ENCODE measurements around the gene SUSD6.
"Not testable (repeated sequence)": the region's sequence is repeated elsewhere in the genome, so short reads cannot be mapped to it uniquely, and the experiment has no call there.

Gene SUSD6

DNA sequence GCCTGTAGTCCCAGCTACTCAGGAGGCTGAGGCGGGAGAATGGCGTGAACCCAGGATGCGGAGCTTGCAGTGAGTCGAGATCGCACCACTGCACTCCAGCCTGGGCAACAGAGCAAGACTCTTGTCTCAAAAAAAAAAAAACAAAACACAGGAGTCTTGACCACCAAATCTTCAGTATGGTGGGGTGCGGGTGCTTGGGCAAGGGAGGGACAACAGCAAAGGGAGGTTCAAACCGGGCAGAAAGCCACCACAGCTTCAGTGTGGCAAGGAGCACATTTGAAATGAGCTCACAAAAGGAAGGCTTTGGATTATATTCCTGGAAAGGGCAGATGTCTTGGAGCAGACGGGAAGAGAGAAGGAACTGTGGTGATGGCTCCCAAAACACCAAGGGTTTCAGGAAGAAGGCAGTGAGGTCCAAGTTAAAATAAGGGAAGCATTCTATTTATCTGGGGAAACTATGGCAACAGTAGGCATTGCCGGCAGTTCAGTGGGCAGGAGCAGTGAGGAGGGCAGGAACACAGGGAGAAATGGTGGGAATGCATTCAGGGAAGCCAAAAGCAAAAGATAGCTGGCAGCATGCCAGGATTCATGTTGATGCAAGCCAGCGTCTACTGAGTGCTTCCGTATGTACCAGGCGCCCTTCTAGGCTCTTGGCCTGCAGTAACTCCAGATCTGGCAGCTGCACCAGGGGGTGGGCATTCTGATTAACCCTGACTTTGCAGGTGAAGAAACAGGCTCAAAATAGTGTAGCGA is 104.5 kb downstream of the SUSD6 start:
- TF ChIP-seq YY1 (IDR thresholded peaks at IDR 0.05; ENCODE audit: insufficient read depth, insufficient read length) (no peak), SUZ12 (IDR thresholded peaks at IDR 0.05; ENCODE audit: extremely low read depth, insufficient read depth, insufficient read length) (no peak), ZNF274 (IDR thresholded peaks at IDR 0.05; ENCODE audit: low read depth, low read length) (no peak)
- Histone ChIP-seq H3K36me3 (ENCODE audit: insufficient read depth, insufficient read length, low read length) (peaks cover 4% of the 10 kb centered on the region), H3K9ac (ENCODE audit: insufficient read length, low read depth) (no peak overlapping the region), H3K4me1 (ENCODE audit: insufficient read depth, insufficient read length) (peaks cover 16% of the 10 kb centered on the region), H3K4me3 (ENCODE audit: insufficient read length, low read depth) (no peak overlapping the region), H3K9me3 (ENCODE audit: insufficient read depth, low read length) (no peaks in the 10 kb centered on the region), H3K27me3 (ENCODE audit: insufficient read depth, insufficient read length) (no peaks in the 10 kb centered on the region)
- DNase-seq (ENCODE audit: low read depth, low spot score): no peak

DNA sequence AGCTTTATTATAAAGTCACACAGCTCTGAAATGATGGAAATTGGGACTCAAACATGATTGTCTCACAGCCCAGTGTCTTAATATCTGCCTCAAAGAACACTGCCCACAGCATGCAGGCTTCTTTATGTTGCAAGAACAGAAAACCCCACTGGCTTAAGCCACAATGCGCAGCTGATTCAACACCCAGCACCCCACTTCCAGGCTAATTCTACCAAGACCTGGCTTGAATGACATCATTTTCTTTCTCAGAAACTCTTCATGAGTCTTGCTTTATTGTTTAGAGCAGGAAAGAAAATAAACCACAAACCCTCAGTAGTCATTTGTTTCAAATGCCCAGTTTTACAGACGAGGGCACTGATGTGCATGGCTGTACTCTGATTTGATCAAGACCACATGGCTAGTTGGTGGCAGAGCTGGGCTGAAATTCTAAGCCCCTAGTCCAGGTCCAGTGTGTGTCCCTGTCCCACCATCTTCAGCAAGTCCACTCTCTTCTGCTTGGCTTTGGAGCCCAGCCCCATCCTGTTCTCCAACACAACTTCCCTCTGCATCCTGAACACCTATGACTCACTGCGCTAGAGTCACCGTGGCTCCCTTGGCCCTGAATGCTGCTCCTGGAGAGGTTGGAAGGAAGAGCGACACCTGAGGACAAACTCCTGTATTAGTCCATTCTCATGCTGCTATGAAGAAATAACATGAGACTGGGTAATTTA is 105.2 kb downstream of the SUSD6 start:
- no peaks in the 10 kb centered on the region for H3K9me3 ChIP-seq (ENCODE audit: insufficient read depth, low read length)
- no peaks in the 10 kb centered on the region for H3K27me3 ChIP-seq (ENCODE audit: insufficient read depth, insufficient read length)
- H3K36me3 ChIP-seq (ENCODE audit: insufficient read depth, insufficient read length, low read length): peaks cover 2% of the 10 kb centered on the region
- no peak overlapping the region for H3K4me3 ChIP-seq (ENCODE audit: insufficient read length, low read depth)
- no peak overlapping the region for H3K9ac ChIP-seq (ENCODE audit: insufficient read length, low read depth)
- H3K4me1 ChIP-seq (ENCODE audit: insufficient read depth, insufficient read length): peaks cover 15% of the 10 kb centered on the region
- TF ChIP-seq ZNF274 (IDR thresholded peaks at IDR 0.05; ENCODE audit: low read depth, low read length): no peak
- TF ChIP-seq YY1 (IDR thresholded peaks at IDR 0.05; ENCODE audit: insufficient read depth, insufficient read length): no peak
- no peak for TF ChIP-seq SUZ12 (IDR thresholded peaks at IDR 0.05; ENCODE audit: extremely low read depth, insufficient read depth, insufficient read length)
- DNase-seq (ENCODE audit: low read depth, low spot score): no peak

DNA sequence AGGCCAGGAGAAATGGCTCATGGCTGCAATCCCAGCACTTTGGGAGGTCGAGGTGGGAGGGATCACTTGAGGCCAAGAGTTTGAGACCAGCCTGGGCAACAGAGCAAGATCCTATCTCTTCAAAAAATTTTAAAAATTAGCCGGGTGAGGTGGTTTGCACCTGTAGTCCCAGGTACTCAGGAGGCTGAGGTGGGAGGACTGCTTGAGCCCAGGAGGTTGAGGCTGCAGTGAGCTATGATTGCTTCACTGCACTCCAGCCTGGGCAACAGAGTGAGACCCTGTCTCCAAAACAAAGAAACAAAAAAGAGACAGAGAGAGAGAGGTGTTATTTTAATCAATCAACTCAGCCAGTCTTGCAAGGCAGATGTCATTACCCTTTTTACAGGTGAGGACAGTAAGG is 107.2 kb downstream of the SUSD6 start:
- not testable (repeated sequence) for H3K4me3 ChIP-seq (ENCODE audit: insufficient read length, low read depth); H3K9ac ChIP-seq (ENCODE audit: insufficient read length, low read depth); DNase-seq (ENCODE audit: low read depth, low spot score); H3K4me1 ChIP-seq (ENCODE audit: insufficient read depth, insufficient read length); H3K27me3 ChIP-seq (ENCODE audit: insufficient read depth, insufficient read length); H3K36me3 ChIP-seq (ENCODE audit: insufficient read depth, insufficient read length, low read length); H3K9me3 ChIP-seq (ENCODE audit: insufficient read depth, low read length)

DNA sequence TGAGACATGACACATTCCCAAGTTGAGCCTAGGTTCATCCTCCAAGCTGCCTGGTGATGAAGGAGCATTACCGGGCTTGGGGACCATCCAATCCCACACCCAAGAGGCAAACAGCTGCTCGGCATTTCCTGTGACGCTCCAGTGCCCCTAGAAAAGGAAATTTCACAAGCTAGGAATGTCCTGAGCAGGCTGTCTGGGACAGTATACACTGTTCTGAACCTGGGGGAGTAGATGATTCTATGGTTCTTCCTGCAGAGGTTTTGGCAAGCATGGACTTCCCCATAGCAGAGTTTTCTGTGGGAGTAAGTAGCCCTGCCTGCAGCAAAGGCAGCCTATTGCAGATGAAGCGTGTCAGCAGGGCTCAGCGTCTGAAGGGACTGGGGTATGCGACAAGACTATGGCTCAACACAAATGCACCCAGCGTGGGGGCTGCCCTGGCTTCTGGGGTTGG is 108.1 kb downstream of the SUSD6 start:
- no peaks in the 10 kb centered on the region for H3K27me3 ChIP-seq (ENCODE audit: insufficient read depth, insufficient read length)
- no peak overlapping the region for H3K9ac ChIP-seq (ENCODE audit: insufficient read length, low read depth)
- peaks cover 2% of the 10 kb centered on the region for H3K4me1 ChIP-seq (ENCODE audit: insufficient read depth, insufficient read length)
- no peak for DNase-seq (ENCODE audit: low read depth, low spot score)
- TF ChIP-seq YY1 (IDR thresholded peaks at IDR 0.05; ENCODE audit: insufficient read depth, insufficient read length) (no peak), SUZ12 (IDR thresholded peaks at IDR 0.05; ENCODE audit: extremely low read depth, insufficient read depth, insufficient read length) (no peak)
- no peaks in the 10 kb centered on the region for H3K36me3 ChIP-seq (ENCODE audit: insufficient read depth, insufficient read length, low read length)
- H3K9me3 ChIP-seq (ENCODE audit: insufficient read depth, low read length): no peaks in the 10 kb centered on the region
- H3K4me3 ChIP-seq (ENCODE audit: insufficient read length, low read depth): no peak overlapping the region

DNA sequence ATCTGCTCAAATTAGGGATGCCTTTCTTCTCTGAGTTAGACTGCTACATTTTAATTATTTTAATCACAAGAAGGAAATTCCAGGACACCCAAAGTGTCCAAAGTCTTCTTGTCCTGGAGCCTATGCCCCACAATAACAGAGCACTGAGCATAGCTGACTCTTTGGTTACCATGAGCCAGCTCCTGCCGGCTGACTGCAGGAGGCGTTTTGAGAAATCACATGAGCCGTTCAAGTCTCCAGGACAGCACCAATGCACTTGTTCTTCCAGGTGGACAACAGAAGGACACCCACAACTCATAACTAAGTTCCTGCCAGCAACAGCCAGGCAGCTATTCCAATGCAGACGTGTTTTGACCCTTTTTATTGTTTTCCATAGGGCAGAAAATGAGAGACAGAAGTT is 109.5 kb downstream of the SUSD6 start:
- Histone ChIP-seq H3K27me3 (ENCODE audit: insufficient read depth, insufficient read length) (peaks cover 6% of the 10 kb centered on the region), H3K4me1 (ENCODE audit: insufficient read depth, insufficient read length) (peaks cover 2% of the 10 kb centered on the region), H3K9ac (ENCODE audit: insufficient read length, low read depth) (no peak overlapping the region), H3K9me3 (ENCODE audit: insufficient read depth, low read length) (no peaks in the 10 kb centered on the region), H3K36me3 (ENCODE audit: insufficient read depth, insufficient read length, low read length) (no peaks in the 10 kb centered on the region), H3K4me3 (ENCODE audit: insufficient read length, low read depth) (no peak overlapping the region)
- TF ChIP-seq SUZ12 (IDR thresholded peaks at IDR 0.05; ENCODE audit: extremely low read depth, insufficient read depth, insufficient read length): no peak
- no peak for TF ChIP-seq ZNF274 (IDR thresholded peaks at IDR 0.05; ENCODE audit: low read depth, low read length)
- TF ChIP-seq YY1 (IDR thresholded peaks at IDR 0.05; ENCODE audit: insufficient read depth, insufficient read length): no peak
- DNase-seq (ENCODE audit: low read depth, low spot score): no peak

DNA sequence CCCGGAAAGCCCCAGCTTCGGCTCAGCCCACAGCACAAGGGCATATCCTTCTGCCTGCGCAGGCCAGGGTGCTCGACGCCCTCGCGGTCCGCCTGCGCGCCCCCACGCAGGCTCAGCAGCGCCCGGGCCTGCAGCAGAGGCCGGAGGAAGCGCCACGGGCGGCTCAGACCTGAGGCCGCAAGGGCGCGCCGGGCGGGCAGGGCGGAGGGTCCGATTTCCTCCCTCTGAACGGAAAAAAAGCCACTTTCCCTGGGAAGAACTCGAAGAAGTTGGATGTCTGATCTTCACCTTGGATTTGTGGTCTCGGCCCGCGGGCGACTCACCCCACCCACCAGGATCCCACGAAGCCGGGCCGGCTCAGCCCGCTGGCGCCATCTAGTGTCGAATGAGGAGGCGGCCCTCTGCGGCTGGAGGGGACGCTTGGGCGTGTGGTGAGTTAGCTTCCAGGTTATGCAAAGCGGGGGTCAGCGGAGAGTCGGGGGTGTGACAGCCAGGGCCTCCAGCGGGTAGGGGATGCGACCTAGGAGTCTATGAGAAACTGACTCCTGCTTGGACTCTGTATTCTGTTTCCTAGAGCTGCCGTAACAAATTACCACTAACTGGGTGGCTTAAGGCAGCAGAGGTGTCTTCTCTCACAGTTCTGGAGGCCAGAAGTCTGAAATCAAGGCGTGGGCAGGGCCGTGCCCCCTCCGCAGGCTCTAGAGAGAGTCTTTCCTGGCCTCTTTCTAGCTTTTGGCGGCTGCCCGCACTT is 115.5 kb downstream of the SUSD6 start:
- no peaks in the 10 kb centered on the region for H3K36me3 ChIP-seq (ENCODE audit: insufficient read depth, insufficient read length, low read length)
- H3K4me1 ChIP-seq (ENCODE audit: insufficient read depth, insufficient read length): peaks cover 4% of the 10 kb centered on the region
- TF ChIP-seq SUZ12 (IDR thresholded peaks at IDR 0.05; ENCODE audit: extremely low read depth, insufficient read depth, insufficient read length) (no peak), YY1 (IDR thresholded peaks at IDR 0.05; ENCODE audit: insufficient read depth, insufficient read length) (no peak), ZNF274 (IDR thresholded peaks at IDR 0.05; ENCODE audit: low read depth, low read length) (no peak)
- peaks cover 21% of the 10 kb centered on the region for H3K27me3 ChIP-seq (ENCODE audit: insufficient read depth, insufficient read length)
- no peak for DNase-seq (ENCODE audit: low read depth, low spot score)
- H3K4me3 ChIP-seq (ENCODE audit: insufficient read length, low read depth): peak overlapping the region; percentile 28
- H3K9ac ChIP-seq (ENCODE audit: insufficient read length, low read depth): peak overlapping the region; percentile 74
- no peaks in the 10 kb centered on the region for H3K9me3 ChIP-seq (ENCODE audit: insufficient read depth, low read length)

DNA sequence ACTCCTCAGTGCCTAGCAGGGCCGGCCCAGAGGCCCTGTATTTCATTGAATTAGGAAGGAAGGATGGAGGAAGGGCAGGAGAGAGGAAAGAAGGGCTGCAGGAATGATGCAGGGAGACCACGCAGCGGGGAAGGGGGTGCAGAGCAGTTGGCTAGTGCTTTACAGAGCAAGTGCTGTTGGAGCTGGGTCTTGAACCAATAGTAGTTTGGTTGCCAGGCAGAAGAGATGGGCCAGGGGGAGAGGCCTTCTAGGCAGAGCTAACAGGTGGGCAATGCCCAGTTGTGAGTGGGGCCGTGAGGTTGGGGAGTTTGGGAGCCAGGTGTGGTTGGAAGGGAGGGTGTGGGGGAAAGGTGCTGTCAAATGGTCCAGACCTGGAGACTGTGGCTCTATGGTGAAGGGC is 116.5 kb downstream of the SUSD6 start:
- no peak for DNase-seq (ENCODE audit: low read depth, low spot score)
- TF ChIP-seq ZNF274 (IDR thresholded peaks at IDR 0.05; ENCODE audit: low read depth, low read length): no peak
- TF ChIP-seq SUZ12 (IDR thresholded peaks at IDR 0.05; ENCODE audit: extremely low read depth, insufficient read depth, insufficient read length): no peak
- TF ChIP-seq YY1 (IDR thresholded peaks at IDR 0.05; ENCODE audit: insufficient read depth, insufficient read length): no peak
- Histone ChIP-seq H3K9me3 (ENCODE audit: insufficient read depth, low read length) (no peaks in the 10 kb centered on the region), H3K9ac (ENCODE audit: insufficient read length, low read depth) (no peak overlapping the region), H3K4me3 (ENCODE audit: insufficient read length, low read depth) (no peak overlapping the region), H3K36me3 (ENCODE audit: insufficient read depth, insufficient read length, low read length) (no peaks in the 10 kb centered on the region), H3K4me1 (ENCODE audit: insufficient read depth, insufficient read length) (peaks cover 4% of the 10 kb centered on the region), H3K27me3 (ENCODE audit: insufficient read depth, insufficient read length) (peaks cover 21% of the 10 kb centered on the region)

DNA sequence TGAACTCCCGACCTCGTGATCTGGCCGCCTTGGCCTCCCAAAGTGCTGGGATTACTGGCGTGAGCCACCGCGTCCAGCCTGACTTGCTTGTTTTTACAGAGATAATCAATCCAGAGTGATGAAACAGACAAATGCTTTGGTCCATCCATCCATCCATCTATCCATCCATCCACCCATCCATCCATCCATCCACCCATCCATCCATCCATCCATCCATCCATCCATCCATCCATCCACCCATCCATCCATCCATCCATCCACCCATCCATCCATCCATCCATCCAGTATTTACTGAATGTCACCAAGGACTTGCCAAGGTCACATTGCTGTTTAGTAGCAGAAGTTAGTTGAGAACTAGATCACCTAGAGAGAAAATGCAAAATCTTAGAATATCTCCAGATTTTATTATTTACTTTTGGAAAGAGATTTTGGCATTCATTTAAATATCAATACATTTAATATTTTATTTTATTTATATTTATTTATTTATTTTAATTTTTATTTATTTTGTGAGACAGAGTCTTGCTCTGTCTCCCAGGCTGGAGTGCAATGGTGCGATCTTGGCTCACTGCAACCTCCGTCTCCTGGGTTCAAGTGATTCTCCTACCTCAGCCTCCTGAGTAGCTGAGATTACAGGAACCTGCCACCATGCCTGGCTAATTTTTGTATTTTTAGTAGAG is 120.7 kb downstream of the SUSD6 start:
- H3K4me3 ChIP-seq (ENCODE audit: insufficient read length, low read depth); H3K9ac ChIP-seq (ENCODE audit: insufficient read length, low read depth); H3K4me1 ChIP-seq (ENCODE audit: insufficient read depth, insufficient read length); H3K9me3 ChIP-seq (ENCODE audit: insufficient read depth, low read length); DNase-seq (ENCODE audit: low read depth, low spot score); H3K36me3 ChIP-seq (ENCODE audit: insufficient read depth, insufficient read length, low read length); H3K27me3 ChIP-seq (ENCODE audit: insufficient read depth, insufficient read length): not testable (repeated sequence)

DNA sequence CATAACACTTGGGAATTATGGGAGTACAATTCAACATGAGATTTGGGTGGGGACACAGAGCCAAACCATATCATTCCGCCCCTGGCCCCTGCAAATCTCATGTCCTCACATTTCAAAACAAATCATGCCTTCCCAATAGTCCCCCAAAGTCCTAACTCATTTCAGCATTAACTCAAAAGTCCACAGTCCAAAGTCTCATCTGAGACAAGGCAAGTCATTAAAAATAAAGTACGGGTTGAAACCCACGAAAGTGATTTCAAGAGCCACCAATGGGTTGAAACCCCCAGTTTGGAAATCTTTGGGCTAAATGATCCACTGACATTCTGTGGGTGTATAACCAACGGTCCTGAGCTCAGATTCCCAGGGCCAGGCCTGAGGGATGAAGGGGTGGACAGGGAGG is 125.0 kb downstream of the SUSD6 start:
- not testable (repeated sequence) for H3K9ac ChIP-seq (ENCODE audit: insufficient read length, low read depth); H3K4me3 ChIP-seq (ENCODE audit: insufficient read length, low read depth); H3K9me3 ChIP-seq (ENCODE audit: insufficient read depth, low read length); DNase-seq (ENCODE audit: low read depth, low spot score); H3K4me1 ChIP-seq (ENCODE audit: insufficient read depth, insufficient read length); H3K36me3 ChIP-seq (ENCODE audit: insufficient read depth, insufficient read length, low read length); H3K27me3 ChIP-seq (ENCODE audit: insufficient read depth, insufficient read length)

Measured in NT2/D1 (cell line).